SH-SY5Y (cell line): ENCODE results near the gene HPN.

Experiments
- GATA2 ChIP-seq: IDR thresholded peaks from 2 replicates; pipeline ENCODE4 v1.6.1; 2011; ENCODE audit warnings: mild to moderate bottlenecking, low read depth, low read length
- GATA3 ChIP-seq: IDR thresholded peaks from 2 replicates; pipeline ENCODE4 v1.6.1; 2011; ENCODE audit warnings: low read depth, mild to moderate bottlenecking, low read length, moderate library complexity

DNA sequence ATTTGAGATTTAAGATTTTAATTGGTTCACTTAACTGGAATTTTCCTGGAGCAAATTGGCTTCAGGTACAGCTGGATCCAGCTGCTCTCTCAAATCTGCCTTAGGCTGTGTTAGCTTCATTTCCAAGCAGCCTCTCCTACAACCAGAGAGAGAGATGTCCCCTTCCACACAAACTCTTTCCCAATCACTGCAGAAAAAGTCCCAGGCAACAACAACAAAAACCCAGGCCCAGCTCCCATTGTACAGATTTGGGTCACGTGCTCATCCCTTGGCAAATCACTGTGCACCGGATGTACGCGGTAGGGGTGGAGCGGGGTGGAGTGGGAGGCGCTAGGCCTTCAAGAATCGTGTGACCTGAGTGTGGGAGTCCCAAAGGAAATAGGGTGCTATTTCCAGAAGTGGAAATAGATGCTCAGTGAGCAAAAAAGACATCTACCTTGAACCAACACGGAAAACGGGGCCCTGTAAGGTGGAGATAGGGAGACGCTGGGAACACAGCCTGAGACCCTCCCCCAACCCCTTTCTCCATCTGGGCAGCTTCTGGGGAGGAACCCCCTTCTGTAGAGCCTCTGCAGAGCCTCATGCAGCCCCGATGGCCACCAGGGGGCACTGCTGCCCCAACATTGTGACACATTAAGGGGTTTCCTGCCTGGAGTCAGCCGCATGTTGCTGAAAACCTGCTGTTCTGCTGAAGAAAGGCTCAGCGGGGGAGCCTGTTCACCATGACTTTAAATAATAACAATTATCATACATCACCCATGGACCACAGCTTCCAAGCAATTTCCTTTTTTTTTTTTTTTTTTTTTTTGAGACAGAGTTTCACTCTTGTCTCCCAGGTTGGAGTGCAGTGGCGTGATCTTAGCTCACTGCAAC is 25.4 kb downstream of the HPN start:
- TF ChIP-seq GATA3 (no peak), GATA2 (no peak)
